ENCODE measurements around the gene KISS1.

DNA sequence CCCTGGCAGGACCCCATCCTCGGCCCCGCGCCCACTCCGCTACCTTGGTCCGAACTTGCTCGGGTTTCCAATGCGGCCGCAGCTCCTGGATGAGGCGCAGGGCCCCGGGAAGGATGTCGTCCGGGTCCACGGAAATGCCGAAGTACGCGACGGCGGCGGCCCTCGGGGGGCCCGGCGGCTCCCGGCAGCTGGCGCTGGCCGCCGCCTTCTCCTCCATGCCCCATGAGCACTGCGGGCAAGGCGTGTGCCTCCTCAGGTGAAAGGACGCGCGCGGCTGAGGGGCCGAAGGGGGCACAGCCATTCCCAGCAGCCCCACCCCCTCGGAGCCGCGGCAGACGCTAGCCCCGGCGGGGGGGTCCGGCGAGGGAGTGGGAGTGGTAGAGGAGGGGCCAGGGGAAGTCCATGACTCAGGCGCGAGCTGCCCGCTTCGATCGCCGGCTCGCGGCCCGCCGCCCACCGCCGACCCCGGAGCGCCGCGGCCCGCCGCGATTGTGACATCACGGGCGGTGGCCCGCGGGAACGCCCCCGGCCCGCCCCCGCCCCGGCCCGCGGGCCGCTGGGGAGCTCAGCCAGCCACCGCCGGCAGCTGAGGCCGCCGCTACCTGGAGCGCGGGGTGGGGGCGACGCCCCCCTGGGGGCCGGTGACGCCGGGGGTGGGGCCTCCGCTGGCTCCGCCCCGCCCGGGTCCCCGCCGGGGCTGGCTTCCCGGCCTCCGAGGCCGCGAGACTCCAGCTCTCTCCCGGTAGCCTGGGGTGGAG is 44.6 kb downstream of the KISS1 start, which contains the start of gene ETNK2:
- TF ChIP-seq, protein P1, sequence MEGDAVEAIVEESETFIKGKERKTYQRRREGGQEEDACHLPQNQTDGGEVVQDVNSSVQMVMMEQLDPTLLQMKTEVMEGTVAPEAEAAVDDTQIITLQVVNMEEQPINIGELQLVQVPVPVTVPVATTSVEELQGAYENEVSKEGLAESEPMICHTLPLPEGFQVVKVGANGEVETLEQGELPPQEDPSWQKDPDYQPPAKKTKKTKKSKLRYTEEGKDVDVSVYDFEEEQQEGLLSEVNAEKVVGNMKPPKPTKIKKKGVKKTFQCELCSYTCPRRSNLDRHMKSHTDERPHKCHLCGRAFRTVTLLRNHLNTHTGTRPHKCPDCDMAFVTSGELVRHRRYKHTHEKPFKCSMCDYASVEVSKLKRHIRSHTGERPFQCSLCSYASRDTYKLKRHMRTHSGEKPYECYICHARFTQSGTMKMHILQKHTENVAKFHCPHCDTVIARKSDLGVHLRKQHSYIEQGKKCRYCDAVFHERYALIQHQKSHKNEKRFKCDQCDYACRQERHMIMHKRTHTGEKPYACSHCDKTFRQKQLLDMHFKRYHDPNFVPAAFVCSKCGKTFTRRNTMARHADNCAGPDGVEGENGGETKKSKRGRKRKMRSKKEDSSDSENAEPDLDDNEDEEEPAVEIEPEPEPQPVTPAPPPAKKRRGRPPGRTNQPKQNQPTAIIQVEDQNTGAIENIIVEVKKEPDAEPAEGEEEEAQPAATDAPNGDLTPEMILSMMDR (IDR thresholded peaks at IDR 0.05), result no peak
- TF ChIP-seq POLR2A (IDR thresholded peaks at IDR 0.05) (no peak), POLR2AphosphoS5 (IDR thresholded peaks at IDR 0.05) (no peak), EP300 (IDR thresholded peaks at IDR 0.05) (no peak)

Data from stomach (tissue), 4 donors.